Activated CD4-positive, alpha-beta memory T cell treated with anti-CD3 and anti-CD28 coated beads, Interleukin-2, amount 10 ng/mL, durations not matched to agents 7 days and 5 days (primary cell): ENCODE measurements around the gene SEZ6L. TPM values are rescaled to one million over a fixed set of nuclear protein-coding genes. Genes with fewer than 3 reads are reported as not detected.

Experiments
- CTCF ChIA-PET: fragments of 350-600 bp; sonication (Branson Sonifier 250); formaldehyde crosslinking; loops from one replicate; lab custom pipeline; 2021; ENCODE audit warnings: antibody characterized with exemption, inconsistent platforms; lab: Charles Lee
- POLR2A ChIA-PET: fragments of 350-600 bp; sonication (Branson Sonifier 250); formaldehyde crosslinking; loops from one replicate; lab custom pipeline; 2021; ENCODE audit warnings: antibody characterized with exemption; lab: Charles Lee
- DNase-seq: peaks from one replicate; pipeline ENCODE4 v3.0.0-alpha.2; 2020
- H3K27ac Mint-ChIP-seq: one replicate; pipeline ENCODE4 v1.8.0; 2021; ENCODE audit warnings: mild to moderate bottlenecking, mixed read lengths
- H3K27me3 Mint-ChIP-seq: one replicate; pipeline ENCODE4 v1.8.0; 2021; ENCODE audit warnings: mixed read lengths
- H3K36me3 Mint-ChIP-seq: one replicate; pipeline ENCODE4 v1.8.0; 2021; ENCODE audit warnings: low read depth, mixed read lengths
- H3K4me1 Mint-ChIP-seq: one replicate; pipeline ENCODE4 v1.8.0; 2021; ENCODE audit warnings: mixed read lengths
- H3K4me3 Mint-ChIP-seq: one replicate; pipeline ENCODE4 v1.8.0; 2021; ENCODE audit warnings: mild to moderate bottlenecking, mixed read lengths
- H3K9me3 Mint-ChIP-seq: one replicate; pipeline ENCODE4 v1.8.0; 2021; ENCODE audit warnings: mixed read lengths
- total RNA-seq, 2 experiments: library from RNA; stranded (reverse); gene quantifications; one replicate each; pipeline ENCODE4 v1.2.3, GENCODE V29; 2021

Gene SEZ6L
- total RNA-seq, 2 experiments from 2014 or later: not detected

DNA sequence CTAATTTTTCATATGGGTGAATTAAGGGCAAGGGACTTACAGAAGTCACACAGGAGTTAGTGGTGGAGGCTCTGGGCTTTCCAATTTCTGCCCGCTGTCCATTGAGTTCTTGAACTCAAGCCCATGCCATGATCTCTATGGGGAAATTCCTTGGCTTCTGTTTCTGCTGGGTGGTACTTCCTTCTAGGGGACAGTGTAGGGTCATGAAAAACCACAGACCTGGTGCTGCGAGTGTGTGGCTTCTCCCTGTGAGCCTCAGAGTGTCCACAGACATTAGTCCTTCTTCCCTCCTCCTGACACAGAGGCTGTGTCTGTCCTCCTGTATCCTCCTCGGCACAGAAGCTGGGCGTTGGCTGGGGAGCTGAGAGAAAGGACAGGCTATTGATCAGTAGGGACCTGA is 6.3 kb upstream of the SEZ6L start:
- CTCF ChIA-PET: no interaction called here
- Mint-ChIP-seq H3K27ac (no peak overlapping the region), H3K27me3 (peaks cover 11% of the 10 kb centered on the region), H3K36me3 (no peaks in the 10 kb centered on the region), H3K4me1 (no peaks in the 10 kb centered on the region), H3K9me3 (no peaks in the 10 kb centered on the region), H3K4me3 (no peak overlapping the region)
- POLR2A ChIA-PET: no interaction called here
- DNase-seq: no peak

DNA sequence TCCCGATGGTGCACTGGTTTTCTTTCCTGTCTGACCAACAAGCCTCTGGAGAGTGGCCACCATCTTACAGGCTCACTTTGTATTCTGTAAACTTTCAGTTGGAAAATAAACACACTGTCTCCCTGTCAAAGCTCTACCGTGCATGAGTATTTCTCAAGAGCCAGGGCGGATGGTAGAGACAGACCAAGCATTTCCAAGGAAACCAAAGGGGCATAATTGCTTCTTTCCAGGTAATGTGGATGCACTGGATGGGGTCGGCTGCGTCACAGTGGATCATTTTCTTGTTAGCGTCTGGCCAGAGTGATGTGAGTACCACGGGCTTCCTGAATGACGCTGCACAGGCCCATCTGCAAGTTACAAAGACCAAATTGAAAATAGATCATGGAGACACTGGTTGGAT is 5.1 kb upstream of the SEZ6L start:
- no peaks in the 10 kb centered on the region for H3K4me1 Mint-ChIP-seq
- no peaks in the 10 kb centered on the region for H3K36me3 Mint-ChIP-seq
- H3K27me3 Mint-ChIP-seq: peaks cover 23% of the 10 kb centered on the region
- no peak for DNase-seq
- ChIA-PET CTCF (no interaction called here), POLR2A (no interaction called here)
- H3K4me3 Mint-ChIP-seq: no peak overlapping the region
- H3K27ac Mint-ChIP-seq: no peak overlapping the region
- H3K9me3 Mint-ChIP-seq: no peaks in the 10 kb centered on the region

DNA sequence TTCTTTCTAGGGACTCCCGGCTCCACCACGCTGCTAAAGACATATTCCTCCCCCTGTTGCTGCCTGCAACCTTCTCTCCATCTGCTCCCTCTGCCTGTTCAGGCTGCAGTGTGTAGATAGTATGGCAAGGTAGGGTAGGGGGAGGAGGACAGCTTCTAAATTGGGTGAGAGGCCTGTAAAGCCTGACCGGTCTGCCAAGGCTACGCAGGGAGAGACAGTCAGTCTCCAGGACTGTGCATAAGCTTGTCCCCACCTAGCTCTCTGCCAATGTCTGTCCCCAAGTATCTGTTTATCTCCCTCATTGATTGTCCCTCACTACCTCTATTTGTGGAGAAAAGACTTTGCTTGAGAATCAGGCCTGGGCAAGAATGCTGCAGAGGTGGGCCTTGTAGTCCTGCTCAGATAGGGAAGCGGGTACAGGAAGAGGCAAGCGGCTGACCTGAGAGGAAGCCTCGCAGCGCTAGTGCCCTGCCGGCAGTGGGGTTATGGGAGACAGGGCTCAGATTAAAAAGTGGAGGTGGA is 871 bp upstream of the SEZ6L start:
- Mint-ChIP-seq H3K27ac (no peak overlapping the region), H3K36me3 (no peaks in the 10 kb centered on the region), H3K27me3 (peaks cover 48% of the 10 kb centered on the region), H3K4me1 (no peaks in the 10 kb centered on the region), H3K4me3 (no peak overlapping the region), H3K9me3 (no peaks in the 10 kb centered on the region)
- ChIA-PET POLR2A (no interaction called here), CTCF (no interaction called here)
- DNase-seq: no peak

DNA sequence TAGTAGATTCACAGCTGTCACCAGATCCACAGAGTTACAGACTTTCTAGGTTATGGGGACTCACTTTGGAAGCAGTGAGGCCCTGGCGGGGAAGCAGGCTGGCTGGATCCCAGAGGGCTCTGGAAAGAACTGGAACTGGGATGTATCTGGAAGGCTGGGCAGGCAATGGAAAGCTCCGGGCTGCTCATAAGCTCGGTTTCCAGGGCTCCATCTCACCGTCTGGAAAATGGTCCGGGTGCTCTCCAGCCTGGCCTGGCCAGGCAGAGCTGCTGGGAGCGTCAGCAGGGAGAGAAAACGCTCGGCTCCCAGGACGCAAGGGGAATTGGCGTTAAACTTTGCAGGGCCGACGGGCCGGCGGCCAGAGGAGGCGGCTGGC is 335 bp upstream of the SEZ6L start:
- Mint-ChIP-seq H3K27me3 (peaks cover 48% of the 10 kb centered on the region), H3K4me1 (no peaks in the 10 kb centered on the region), H3K27ac (no peak overlapping the region), H3K9me3 (no peaks in the 10 kb centered on the region), H3K4me3 (no peak overlapping the region), H3K36me3 (no peaks in the 10 kb centered on the region)
- POLR2A ChIA-PET: no interaction called here
- CTCF ChIA-PET: no interaction called here
- DNase-seq: no peak

DNA sequence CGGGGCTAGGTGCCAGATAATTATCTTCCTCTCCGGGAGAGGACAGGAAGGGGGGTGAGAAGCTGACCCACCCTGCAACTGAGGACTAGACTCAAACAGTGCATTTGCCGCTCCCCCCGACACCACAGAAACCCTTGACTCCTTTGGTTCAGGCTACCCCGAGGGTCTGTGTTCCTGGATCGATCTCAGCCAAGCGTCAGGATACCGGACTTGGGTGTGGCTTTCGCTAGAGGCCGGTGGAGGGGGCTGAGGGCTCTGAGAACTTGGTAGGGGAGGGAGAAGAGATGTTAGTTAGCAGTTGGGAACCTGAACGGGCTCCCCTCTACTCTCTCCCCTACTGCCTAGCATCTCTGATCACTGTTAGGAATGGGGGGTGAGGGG is 840 bp downstream of the SEZ6L start:
- ChIA-PET CTCF (no interaction called here), POLR2A (no interaction called here)
- Mint-ChIP-seq H3K27ac (no peak overlapping the region), H3K27me3 (peaks cover 48% of the 10 kb centered on the region), H3K36me3 (no peaks in the 10 kb centered on the region), H3K9me3 (no peaks in the 10 kb centered on the region), H3K4me3 (no peak overlapping the region), H3K4me1 (no peaks in the 10 kb centered on the region)
- no peak for DNase-seq

DNA sequence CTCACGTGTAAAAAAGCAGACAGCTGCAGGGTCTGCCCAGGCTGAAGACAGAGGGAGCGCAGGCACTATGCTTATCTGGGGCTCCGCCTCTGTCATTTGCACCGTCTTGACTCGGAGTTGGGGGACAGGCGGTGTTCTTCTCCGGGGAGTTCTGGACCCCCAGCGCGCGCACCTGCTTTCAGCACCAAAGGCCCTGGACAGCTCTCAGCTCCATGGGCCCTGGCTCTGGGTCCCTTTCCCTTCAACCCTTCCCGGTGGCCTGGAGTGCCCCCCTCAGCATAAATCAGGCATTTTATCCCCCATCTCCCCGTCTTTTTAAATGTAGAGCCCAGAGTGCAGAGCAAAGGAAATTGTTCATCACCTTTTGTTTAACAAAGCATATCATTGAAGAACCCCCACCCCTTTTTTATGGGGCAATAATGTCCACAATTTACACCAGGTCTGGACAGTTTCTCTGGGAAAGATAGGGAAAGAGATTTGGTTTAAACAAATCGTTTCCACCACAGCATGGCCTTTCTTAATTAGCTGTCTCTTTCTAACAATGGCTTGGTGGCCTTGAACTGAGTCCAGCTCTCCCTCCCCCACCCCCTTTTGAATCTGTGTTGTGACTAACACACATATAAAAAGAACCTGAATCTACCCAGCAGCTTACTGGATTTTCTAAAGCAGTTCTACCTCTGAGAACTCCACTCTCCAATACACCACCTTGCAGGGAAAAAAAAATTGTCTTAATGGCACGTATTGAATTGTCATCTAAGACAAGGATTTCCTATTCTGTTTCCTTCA is 1.7 kb downstream of the SEZ6L start:
- no peaks in the 10 kb centered on the region for H3K9me3 Mint-ChIP-seq
- peaks cover 48% of the 10 kb centered on the region for H3K27me3 Mint-ChIP-seq
- H3K4me1 Mint-ChIP-seq: no peaks in the 10 kb centered on the region
- H3K27ac Mint-ChIP-seq: no peak overlapping the region
- no peak overlapping the region for H3K4me3 Mint-ChIP-seq
- DNase-seq: no peak
- CTCF ChIA-PET: interaction anchor here (1.4 to 1.5 kb wide), 2 partner anchors 9 to 17 kb away, joined by 3 read pairs; no protein-coding TSS in a partner anchor
- POLR2A ChIA-PET: no interaction called here
- H3K36me3 Mint-ChIP-seq: no peaks in the 10 kb centered on the region

DNA sequence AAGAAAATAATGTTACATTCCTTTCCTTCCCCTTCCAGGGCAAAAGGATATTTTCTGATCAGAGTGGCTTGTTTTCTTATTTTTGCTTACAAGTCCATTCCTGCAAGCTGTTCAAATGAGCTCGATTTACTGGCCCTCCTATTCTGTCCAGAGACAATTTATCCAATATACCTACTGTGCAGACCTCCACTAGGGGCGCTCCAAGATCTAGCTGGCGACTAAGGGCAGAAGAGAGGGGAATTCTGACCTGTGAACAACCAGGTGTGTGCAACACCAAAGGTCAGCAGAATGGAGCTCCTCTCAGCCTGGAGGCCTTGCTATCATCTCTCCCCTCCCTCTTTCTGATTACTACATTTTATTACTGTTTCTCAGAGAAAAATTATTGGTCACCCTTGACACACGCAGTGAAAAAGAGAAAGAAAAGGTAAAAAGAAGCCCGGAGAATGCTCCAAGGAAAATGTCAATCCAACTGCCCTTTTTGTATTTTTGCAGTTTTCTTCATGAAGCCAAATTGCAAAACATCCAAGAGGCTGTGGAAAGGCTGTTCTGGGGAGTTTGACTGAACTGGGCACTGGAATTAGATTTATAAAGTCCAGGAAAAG is 3.2 kb downstream of the SEZ6L start:
- ChIA-PET CTCF (interaction anchor here (0.6 to 1.5 kb wide), 9 partner anchors 10 to 189 kb away, joined by 3 to 6 read pairs (median 3); no protein-coding TSS in a partner anchor), POLR2A (no interaction called here)
- H3K27me3 Mint-ChIP-seq: peaks cover 43% of the 10 kb centered on the region
- H3K36me3 Mint-ChIP-seq: no peaks in the 10 kb centered on the region
- H3K9me3 Mint-ChIP-seq: no peaks in the 10 kb centered on the region
- H3K4me1 Mint-ChIP-seq: no peaks in the 10 kb centered on the region
- no peak overlapping the region for H3K4me3 Mint-ChIP-seq
- no peak overlapping the region for H3K27ac Mint-ChIP-seq
- DNase-seq: peak; percentile 20

DNA sequence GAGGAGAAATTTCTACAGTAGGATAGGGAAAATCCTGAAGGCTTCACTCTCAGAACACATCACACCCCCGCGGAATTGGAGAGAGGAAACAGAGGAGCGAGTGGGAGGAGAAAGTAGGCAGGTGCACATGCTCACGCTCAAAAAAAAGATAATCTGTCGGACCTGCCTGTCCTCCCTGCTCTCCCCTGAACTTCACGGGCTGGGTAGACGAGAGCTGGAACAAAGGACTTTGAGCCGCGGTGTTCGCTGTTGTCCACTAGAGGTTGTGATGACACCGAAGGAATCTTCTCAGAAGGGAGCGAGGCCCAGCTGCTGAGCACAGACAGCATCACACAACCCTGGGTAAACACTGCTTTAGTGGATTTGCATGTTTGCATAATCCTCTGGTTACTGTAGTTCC is 5.0 kb downstream of the SEZ6L start:
- Mint-ChIP-seq H3K27me3 (peaks cover 28% of the 10 kb centered on the region), H3K4me1 (no peaks in the 10 kb centered on the region), H3K9me3 (no peaks in the 10 kb centered on the region), H3K36me3 (no peaks in the 10 kb centered on the region), H3K27ac (no peak overlapping the region), H3K4me3 (no peak overlapping the region)
- CTCF ChIA-PET: no interaction called here
- no peak for DNase-seq
- POLR2A ChIA-PET: no interaction called here

DNA sequence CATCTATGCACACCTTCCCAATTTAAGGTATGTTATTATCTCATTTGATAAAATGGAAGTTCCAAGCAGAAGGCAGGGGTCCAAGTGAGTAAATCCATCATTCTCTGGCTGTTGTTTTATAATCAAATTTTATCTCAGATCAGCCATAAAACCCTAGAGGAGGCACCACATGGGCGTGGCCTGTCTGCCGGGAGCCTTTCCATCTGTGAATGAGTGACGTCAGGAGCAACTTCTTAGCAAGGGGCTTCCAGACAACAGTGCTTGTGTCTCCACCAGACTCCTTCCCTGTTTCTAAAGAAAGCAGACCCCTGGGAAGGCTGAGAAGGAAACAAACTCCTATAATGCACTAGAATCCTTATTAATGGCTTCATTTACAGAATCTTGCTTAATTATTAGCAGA is 13.5 kb downstream of the SEZ6L start:
- POLR2A ChIA-PET: no interaction called here
- CTCF ChIA-PET: no interaction called here
- no peak for DNase-seq
- H3K27ac Mint-ChIP-seq: no peak overlapping the region
- H3K36me3 Mint-ChIP-seq: no peaks in the 10 kb centered on the region
- H3K4me1 Mint-ChIP-seq: no peaks in the 10 kb centered on the region
- H3K27me3 Mint-ChIP-seq: no peaks in the 10 kb centered on the region
- H3K9me3 Mint-ChIP-seq: no peaks in the 10 kb centered on the region
- no peak overlapping the region for H3K4me3 Mint-ChIP-seq

DNA sequence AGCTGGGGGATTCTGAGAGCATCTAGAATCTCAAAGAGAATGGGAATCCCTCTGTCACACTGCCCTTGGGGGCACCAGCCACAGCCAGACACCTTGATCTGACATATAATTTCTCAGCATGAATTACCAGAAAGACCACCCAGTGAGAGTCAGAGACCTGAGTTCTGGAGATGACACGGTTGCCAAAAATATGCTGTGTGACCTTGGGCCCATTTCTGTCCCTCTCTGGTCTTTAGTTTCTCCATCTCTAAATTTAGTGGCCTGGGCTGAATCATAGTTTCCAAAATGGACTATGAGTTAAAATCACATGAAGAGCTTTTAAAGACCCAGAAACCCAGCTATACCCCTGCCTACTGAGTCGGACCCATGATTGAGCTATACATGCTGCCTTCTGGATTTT is 15.9 kb downstream of the SEZ6L start:
- no peaks in the 10 kb centered on the region for H3K4me1 Mint-ChIP-seq
- ChIA-PET POLR2A (no interaction called here), CTCF (no interaction called here)
- no peaks in the 10 kb centered on the region for H3K27me3 Mint-ChIP-seq
- H3K4me3 Mint-ChIP-seq: no peak overlapping the region
- DNase-seq: no peak
- H3K36me3 Mint-ChIP-seq: no peaks in the 10 kb centered on the region
- no peak overlapping the region for H3K27ac Mint-ChIP-seq
- no peaks in the 10 kb centered on the region for H3K9me3 Mint-ChIP-seq

DNA sequence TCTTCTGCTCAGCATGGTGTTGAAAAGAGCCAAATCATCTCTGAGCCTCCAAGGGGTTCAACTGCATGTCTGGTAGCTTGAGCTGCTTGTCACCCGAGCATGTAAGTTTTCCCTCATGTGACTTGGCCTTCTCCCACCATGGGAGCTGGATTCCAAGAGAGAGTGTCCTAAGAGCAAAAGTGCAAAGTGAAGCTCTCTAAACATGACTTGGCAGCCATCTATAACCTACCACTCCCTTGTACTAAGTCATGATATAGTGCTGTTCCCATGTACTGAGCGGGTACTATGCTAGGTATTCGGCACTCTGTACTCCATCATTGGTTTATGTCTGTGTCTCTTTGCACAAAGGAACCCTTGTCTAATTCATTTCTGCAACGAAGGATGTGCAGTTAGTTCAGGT is 19.1 kb downstream of the SEZ6L start:
- Mint-ChIP-seq H3K4me1 (no peaks in the 10 kb centered on the region), H3K27me3 (no peaks in the 10 kb centered on the region), H3K27ac (no peak overlapping the region), H3K36me3 (no peaks in the 10 kb centered on the region), H3K9me3 (no peaks in the 10 kb centered on the region), H3K4me3 (no peak overlapping the region)
- CTCF ChIA-PET: interaction anchor here (1.7 kb wide), 1 partner anchor 16 kb away, joined by 6 read pairs; no protein-coding TSS in a partner anchor
- no peak for DNase-seq
- POLR2A ChIA-PET: no interaction called here

DNA sequence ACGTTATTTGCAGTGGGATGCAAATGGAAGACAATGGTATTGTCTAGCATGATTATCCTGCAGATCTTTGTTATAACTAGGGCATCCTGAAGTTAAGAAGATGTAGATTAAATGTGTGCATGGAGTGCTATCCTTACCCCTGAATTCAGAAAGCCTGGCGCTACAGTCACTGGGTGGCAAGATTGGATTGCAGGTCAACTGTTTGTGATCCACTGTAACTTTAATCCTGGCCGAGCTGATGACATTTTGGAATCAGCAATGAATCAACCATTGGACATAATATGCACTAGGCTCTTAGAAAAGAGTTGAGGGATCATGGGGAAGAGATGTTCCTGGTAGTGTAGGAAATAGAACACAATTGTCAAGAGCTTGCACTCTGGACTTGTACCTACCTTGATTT is 25.1 kb downstream of the SEZ6L start:
- Mint-ChIP-seq H3K27ac (no peak overlapping the region), H3K9me3 (no peaks in the 10 kb centered on the region), H3K27me3 (no peaks in the 10 kb centered on the region), H3K4me1 (no peaks in the 10 kb centered on the region), H3K4me3 (no peak overlapping the region), H3K36me3 (no peaks in the 10 kb centered on the region)
- ChIA-PET POLR2A (no interaction called here), CTCF (no interaction called here)
- DNase-seq: no peak

DNA sequence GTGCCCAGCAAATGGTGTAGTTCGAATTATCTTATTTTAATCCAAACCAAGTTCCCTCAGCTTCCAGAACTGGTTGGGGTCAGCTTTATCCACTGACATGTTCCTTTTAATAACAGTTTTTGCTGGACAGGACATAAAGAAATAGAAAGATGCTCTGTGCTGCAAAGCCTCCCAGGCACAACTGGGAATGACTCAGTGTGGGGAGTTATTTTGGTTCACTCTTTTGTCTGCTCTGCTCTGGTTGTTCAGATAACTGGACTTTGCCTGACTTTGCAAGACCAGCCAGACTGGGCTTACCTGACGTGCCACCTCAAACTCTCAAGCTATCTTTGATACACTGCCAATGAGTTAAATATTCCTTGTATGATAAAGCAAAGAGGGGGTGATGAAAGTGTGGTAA is 25.6 kb downstream of the SEZ6L start:
- CTCF ChIA-PET: no interaction called here
- Mint-ChIP-seq H3K4me1 (no peaks in the 10 kb centered on the region), H3K4me3 (no peak overlapping the region), H3K9me3 (no peaks in the 10 kb centered on the region), H3K36me3 (no peaks in the 10 kb centered on the region), H3K27ac (no peak overlapping the region), H3K27me3 (no peaks in the 10 kb centered on the region)
- POLR2A ChIA-PET: no interaction called here
- DNase-seq: no peak

DNA sequence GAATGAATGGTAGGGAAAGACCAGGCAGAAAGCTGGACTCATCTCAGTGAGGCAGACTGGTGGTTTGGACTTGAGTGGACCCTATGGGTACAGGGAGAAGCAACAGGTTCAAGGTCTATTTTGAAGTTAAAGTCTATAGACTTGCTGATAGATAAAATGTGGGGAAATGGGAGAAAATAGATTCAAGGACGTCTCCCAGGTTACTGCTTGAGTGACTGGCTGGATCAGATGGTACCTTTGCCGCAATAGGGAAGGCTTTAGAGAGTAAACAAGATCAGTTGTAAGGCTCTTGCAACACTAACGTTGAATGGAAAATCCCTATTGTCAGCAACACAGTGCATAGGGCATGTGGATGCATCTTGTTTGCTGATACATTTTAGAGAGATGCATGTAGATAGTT is 27.4 kb downstream of the SEZ6L start:
- Mint-ChIP-seq H3K4me1 (no peaks in the 10 kb centered on the region), H3K27me3 (no peaks in the 10 kb centered on the region), H3K27ac (no peak overlapping the region), H3K36me3 (no peaks in the 10 kb centered on the region), H3K4me3 (no peak overlapping the region), H3K9me3 (no peaks in the 10 kb centered on the region)
- ChIA-PET CTCF (no interaction called here), POLR2A (no interaction called here)
- no peak for DNase-seq
